Liver (tissue), 3 donors: Measurements from ENCODE around the gene FEZ2.

ENCODE experiments used
- FOXA2 ChIP-seq: IDR thresholded peaks from 2 replicates; pipeline ENCODE4 v1.6.1; 2016; ENCODE audit warnings: antibody characterized with exemption
- GABPA ChIP-seq, 2 donors: IDR thresholded peaks in 1 of 2; conservative IDR thresholded peaks in 1 of 2; 2 replicates each; pipeline ENCODE4 v1.6.1; 2016; ENCODE audit warnings: antibody characterized with exemption in 2 of 2, mild to moderate bottlenecking in 1 of 2, moderate library complexity in 1 of 2
- RAD21 ChIP-seq, 2 donors: IDR thresholded peaks; 2 replicates each; pipeline ENCODE4 v1.6.1; 2016; ENCODE audit warnings: antibody characterized with exemption in 2 of 2, mild to moderate bottlenecking in 2 of 2
- TAF1 ChIP-seq: conservative IDR thresholded peaks from 2 replicates; pipeline ENCODE4 v1.6.1; 2016; ENCODE audit warnings: antibody characterized with exemption, mild to moderate bottlenecking
- YY1 ChIP-seq: IDR thresholded peaks from 2 replicates; pipeline ENCODE4 v1.6.1; 2016; ENCODE audit warnings: antibody characterized with exemption, mild to moderate bottlenecking
- TF ChIP-seq, protein P1 (sequence below): fragments of 150-350 bp; IDR thresholded peaks from 2 replicates; pipeline ENCODE4 v1.5.1; 2017; ENCODE audit warnings: improper control_type of control experiment, low read depth, low read length; ENCODE audit not compliant: missing input control
- TF ChIP-seq, protein P2 (sequence below): IDR thresholded peaks from 2 replicates; pipeline ENCODE4 v1.6.1; 2016; ENCODE audit warnings: antibody characterized with exemption
- TF ChIP-seq, protein P3 (sequence below): IDR thresholded peaks from 2 replicates; pipeline ENCODE4 v1.6.1; 2016; ENCODE audit warnings: antibody characterized with exemption, mild to moderate bottlenecking
- donor health status: healthy.
- donor health status: healthy.

DNA sequence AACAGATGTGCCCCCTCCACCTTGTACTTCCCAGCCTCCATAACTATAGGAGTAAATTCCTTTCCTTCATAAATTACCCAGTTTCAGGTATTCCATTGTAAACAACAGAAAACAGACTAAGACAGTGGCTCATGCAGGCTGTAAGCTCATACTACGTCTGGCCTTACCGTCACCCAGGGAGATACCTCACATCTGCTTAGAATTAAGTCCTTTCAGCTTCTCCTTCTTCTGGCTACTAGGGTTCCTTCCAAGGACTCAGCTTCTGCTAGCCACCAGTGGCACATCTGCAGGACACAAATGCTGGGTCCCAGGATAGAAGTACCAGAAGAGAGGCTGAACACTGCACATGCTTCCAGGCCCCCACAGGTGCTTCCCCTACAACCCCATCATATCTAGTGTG is 22.4 kb upstream of the FEZ2 start:
- TF ChIP-seq, protein P1, sequence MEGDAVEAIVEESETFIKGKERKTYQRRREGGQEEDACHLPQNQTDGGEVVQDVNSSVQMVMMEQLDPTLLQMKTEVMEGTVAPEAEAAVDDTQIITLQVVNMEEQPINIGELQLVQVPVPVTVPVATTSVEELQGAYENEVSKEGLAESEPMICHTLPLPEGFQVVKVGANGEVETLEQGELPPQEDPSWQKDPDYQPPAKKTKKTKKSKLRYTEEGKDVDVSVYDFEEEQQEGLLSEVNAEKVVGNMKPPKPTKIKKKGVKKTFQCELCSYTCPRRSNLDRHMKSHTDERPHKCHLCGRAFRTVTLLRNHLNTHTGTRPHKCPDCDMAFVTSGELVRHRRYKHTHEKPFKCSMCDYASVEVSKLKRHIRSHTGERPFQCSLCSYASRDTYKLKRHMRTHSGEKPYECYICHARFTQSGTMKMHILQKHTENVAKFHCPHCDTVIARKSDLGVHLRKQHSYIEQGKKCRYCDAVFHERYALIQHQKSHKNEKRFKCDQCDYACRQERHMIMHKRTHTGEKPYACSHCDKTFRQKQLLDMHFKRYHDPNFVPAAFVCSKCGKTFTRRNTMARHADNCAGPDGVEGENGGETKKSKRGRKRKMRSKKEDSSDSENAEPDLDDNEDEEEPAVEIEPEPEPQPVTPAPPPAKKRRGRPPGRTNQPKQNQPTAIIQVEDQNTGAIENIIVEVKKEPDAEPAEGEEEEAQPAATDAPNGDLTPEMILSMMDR, result no peak
- no peak for TF ChIP-seq TAF1
- no peak for TF ChIP-seq FOXA2
- TF ChIP-seq, protein P2, sequence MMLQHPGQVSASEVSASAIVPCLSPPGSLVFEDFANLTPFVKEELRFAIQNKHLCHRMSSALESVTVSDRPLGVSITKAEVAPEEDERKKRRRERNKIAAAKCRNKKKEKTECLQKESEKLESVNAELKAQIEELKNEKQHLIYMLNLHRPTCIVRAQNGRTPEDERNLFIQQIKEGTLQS, result no peak
- TF ChIP-seq, protein P3, sequence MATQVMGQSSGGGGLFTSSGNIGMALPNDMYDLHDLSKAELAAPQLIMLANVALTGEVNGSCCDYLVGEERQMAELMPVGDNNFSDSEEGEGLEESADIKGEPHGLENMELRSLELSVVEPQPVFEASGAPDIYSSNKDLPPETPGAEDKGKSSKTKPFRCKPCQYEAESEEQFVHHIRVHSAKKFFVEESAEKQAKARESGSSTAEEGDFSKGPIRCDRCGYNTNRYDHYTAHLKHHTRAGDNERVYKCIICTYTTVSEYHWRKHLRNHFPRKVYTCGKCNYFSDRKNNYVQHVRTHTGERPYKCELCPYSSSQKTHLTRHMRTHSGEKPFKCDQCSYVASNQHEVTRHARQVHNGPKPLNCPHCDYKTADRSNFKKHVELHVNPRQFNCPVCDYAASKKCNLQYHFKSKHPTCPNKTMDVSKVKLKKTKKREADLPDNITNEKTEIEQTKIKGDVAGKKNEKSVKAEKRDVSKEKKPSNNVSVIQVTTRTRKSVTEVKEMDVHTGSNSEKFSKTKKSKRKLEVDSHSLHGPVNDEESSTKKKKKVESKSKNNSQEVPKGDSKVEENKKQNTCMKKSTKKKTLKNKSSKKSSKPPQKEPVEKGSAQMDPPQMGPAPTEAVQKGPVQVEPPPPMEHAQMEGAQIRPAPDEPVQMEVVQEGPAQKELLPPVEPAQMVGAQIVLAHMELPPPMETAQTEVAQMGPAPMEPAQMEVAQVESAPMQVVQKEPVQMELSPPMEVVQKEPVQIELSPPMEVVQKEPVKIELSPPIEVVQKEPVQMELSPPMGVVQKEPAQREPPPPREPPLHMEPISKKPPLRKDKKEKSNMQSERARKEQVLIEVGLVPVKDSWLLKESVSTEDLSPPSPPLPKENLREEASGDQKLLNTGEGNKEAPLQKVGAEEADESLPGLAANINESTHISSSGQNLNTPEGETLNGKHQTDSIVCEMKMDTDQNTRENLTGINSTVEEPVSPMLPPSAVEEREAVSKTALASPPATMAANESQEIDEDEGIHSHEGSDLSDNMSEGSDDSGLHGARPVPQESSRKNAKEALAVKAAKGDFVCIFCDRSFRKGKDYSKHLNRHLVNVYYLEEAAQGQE, result no peak
- no peak for TF ChIP-seq GABPA (IDR thresholded peaks at IDR 0.05 in 1 of 2, conservative IDR thresholded peaks at IDR 0.05 in 1 of 2)
- TF ChIP-seq YY1, result no peak
- TF ChIP-seq RAD21 (IDR thresholded peaks at IDR 0.05), result no peak
